Renal pelvis (tissue), 4 donors: Measurements from ENCODE around the gene YY1. TPM values are rescaled to one million over a fixed set of nuclear protein-coding genes. Genes with fewer than 3 reads are reported as not detected.
"Not testable (repeated sequence)": the region's sequence is repeated elsewhere in the genome, so short reads cannot be mapped to it uniquely, and the experiment has no call there.

Experiments used
- DNase-seq: peaks from one replicate; pipeline ENCODE4 v3.0.0-alpha.2; 2013
- polyA plus RNA-seq, 3 donors: library from polyadenylated mRNA; unstranded; fragments of 120-200 nt; gene quantifications; one replicate each; pipeline ENCODE4 v1.2.1, GENCODE V29; 2013; ENCODE audit not compliant: insufficient read length in 3 of 3

YY1 gene
- polyA plus RNA-seq, 3 donors: 126 to 129 (median 126) TPM

GRCh38 chr14:100211893-100212292 is 27.1 kb upstream of the YY1 start:
- no peak for DNase-seq

- DNase-seq: no peak
Measured at GRCh38 chr14:100212476-100213333, 26.2 kb upstream of the YY1 start.

GRCh38 chr14:100213587-100213955 is 25.4 kb upstream of the YY1 start:
- DNase-seq: no peak

GRCh38 chr14:100213956-100214769 is 24.8 kb upstream of the YY1 start:
- peak; percentile 88 for DNase-seq

- DNase-seq: no peak
Measured at GRCh38 chr14:100214770-100215083, 24.2 kb upstream of the YY1 start.

GRCh38 chr14:100215330-100215885 is 23.5 kb upstream of the YY1 start:
- no peak for DNase-seq

GRCh38 chr14:100219126-100219785 is 19.7 kb upstream of the YY1 start:
- DNase-seq: no peak

GRCh38 chr14:100221533-100222223 is 17.3 kb upstream of the YY1 start:
- DNase-seq: peak; percentile 52

- DNase-seq: no peak
Measured at GRCh38 chr14:100222224-100223093, 16.5 kb upstream of the YY1 start.

- DNase-seq: no peak
Measured at GRCh38 chr14:100223332-100224201, 15.4 kb upstream of the YY1 start.

- DNase-seq: no peak
Measured at GRCh38 chr14:100224229-100224866, 14.6 kb upstream of the YY1 start.

GRCh38 chr14:100225169-100225568 is 13.8 kb upstream of the YY1 start:
- DNase-seq: no peak

GRCh38 chr14:100230361-100230760 is 8.6 kb upstream of the YY1 start:
- DNase-seq: no peak

- DNase-seq: no peak
Measured at GRCh38 chr14:100234511-100234910, 4.4 kb upstream of the YY1 start.

GRCh38 chr14:100236271-100236818 is 2.6 kb upstream of the YY1 start:
- not testable (repeated sequence) for DNase-seq

- no peak for DNase-seq
Measured at GRCh38 chr14:100236881-100237280, 2.1 kb upstream of the YY1 start.

- DNase-seq: peak; percentile 54
Measured at GRCh38 chr14:100237735-100238418, 1.1 kb upstream of the YY1 start.

GRCh38 chr14:100239211-100239839 is 381 bp downstream of the YY1 start:
- DNase-seq: no peak
